Measurements from ENCODE around the gene INSL3.

- TF ChIP-seq ZNF501 (CRISPR knock-in tag; IDR thresholded peaks at IDR 0.05) = no peak
- no peak for TF ChIP-seq SRSF1 (optimal IDR thresholded peaks at IDR 0.05; ENCODE audit: low read depth, low read length)
- TF ChIP-seq, protein P1, sequence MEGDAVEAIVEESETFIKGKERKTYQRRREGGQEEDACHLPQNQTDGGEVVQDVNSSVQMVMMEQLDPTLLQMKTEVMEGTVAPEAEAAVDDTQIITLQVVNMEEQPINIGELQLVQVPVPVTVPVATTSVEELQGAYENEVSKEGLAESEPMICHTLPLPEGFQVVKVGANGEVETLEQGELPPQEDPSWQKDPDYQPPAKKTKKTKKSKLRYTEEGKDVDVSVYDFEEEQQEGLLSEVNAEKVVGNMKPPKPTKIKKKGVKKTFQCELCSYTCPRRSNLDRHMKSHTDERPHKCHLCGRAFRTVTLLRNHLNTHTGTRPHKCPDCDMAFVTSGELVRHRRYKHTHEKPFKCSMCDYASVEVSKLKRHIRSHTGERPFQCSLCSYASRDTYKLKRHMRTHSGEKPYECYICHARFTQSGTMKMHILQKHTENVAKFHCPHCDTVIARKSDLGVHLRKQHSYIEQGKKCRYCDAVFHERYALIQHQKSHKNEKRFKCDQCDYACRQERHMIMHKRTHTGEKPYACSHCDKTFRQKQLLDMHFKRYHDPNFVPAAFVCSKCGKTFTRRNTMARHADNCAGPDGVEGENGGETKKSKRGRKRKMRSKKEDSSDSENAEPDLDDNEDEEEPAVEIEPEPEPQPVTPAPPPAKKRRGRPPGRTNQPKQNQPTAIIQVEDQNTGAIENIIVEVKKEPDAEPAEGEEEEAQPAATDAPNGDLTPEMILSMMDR (CRISPR knock-in tag; IDR thresholded peaks at IDR 0.05) = no peak
- TF ChIP-seq, protein P2, sequence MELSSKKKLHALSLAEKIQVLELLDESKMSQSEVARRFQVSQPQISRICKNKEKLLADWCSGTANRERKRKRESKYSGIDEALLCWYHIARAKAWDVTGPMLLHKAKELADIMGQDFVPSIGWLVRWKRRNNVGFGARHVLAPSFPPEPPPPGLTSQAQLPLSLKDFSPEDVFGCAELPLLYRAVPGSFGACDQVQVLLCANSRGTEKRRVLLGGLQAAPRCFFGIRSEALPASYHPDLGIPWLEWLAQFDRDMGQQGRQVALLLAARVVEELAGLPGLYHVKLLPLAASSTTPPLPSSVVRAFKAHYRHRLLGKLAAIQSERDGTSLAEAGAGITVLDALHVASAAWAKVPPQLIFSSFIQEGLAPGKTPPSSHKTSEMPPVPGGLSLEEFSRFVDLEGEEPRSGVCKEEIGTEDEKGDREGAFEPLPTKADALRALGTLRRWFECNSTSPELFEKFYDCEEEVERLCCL (CRISPR knock-in tag; IDR thresholded peaks at IDR 0.05; ENCODE audit: borderline replicate concordance) = no peak
These were observed 45.1 kb downstream of the INSL3 start for GRCh38 chr19:17775991-17776803.
